HG03108 (cell line): Measurements from ENCODE around the gene UQCRQ.

ENCODE experiments used
- ATAC-seq: cut with Tn5 transposase; IDR thresholded peaks from one replicate; pipeline ENCODE4 v1.9.1; 2021; ENCODE audit warnings: moderate library complexity; ENCODE audit not compliant: unreplicated experiment

Gene UQCRQ

DNA sequence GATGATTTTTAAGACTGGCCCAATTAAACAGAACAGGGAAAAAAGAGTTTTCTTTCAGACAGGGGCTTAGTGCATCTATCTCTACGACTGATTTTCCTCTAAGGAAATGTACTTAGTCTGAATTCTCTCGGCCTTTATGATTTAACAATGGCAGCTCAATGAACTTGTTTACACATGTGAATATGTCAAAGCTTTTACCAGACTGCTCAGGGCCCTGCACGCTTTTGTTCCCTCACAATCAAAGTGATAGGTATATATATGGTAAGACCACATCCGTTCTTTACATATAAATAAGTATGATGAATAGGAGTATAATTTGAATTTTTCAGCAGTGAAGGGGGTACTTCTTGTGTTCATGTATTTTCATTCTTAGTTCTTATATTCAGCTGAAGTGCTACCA lies 34.6 kb downstream of the UQCRQ start:
- ATAC-seq, result no peak

DNA sequence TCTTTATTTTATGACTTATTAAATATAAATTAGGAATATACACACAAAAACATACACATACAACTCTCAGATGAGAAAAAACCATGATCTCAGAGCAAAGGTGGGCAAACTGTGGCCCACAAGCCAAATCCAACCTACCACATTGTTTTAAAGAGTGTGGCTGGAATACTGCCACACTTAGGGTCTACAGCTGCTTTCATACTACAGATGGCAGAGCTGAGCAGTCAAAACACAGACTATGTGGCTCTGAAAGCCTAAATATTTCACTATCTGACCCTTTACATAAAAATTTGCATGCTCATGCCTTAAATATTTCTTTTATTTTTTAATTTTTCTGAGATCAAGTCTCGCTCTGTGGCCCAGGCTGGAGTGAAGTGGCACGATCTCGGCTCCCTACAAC lies 35.3 kb downstream of the UQCRQ start:
- no peak for ATAC-seq

DNA sequence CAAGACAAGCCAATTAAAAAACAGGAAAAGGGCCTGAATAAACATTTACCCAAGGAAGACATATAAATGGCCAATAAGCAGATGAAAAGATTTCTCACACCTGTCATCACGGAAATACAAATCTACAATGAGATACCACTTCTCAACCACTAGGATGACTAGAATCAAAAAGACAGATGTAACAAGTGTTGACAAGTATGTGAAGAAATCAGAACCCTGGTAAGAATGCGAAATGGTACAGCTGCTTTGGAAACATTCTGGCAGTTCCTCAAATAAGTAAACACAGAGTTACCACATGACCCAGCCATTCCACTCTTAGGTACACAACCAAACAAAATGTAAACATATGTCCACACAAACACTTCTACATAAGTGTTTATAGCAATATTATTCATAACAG lies 39.5 kb downstream of the UQCRQ start:
- no peak for ATAC-seq

DNA sequence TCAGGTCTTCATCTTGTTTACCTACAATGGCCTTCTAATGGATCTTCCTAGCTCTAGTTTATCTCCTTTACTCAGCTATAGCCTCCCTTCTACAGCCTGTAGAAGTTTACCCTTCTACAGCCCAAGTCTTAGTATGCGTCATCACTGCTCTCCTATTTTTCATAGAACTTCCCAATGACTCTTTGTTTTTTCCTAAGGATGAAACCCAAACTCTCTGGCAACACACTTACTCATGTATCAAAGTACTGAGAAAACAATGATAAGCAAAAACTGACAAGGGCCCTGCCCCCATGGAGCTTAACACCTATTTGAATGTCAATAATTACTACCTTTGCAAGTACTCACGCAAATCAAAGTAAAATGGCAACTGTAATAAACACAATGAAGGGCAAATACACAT lies 40.7 kb downstream of the UQCRQ start:
- ATAC-seq, result no peak

DNA sequence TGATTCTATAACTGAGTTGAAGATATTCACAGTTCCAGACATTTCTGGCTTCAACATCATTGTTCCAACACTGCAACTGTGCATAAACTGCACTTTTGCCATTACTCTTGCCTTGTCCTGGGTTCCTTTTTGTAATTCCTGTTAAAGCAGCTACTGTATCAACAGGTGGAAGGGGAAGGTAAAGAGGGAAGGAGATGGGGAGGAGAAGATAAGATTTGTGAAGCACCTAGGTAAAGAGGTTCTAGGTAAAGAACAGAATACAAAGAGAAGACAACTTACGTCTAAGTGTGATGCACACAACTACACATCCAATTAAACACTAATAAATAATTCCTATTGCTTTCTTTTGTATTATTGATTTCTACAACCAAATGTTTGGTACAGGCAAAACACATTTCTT lies 43.3 kb downstream of the UQCRQ start:
- ATAC-seq, result no peak

DNA sequence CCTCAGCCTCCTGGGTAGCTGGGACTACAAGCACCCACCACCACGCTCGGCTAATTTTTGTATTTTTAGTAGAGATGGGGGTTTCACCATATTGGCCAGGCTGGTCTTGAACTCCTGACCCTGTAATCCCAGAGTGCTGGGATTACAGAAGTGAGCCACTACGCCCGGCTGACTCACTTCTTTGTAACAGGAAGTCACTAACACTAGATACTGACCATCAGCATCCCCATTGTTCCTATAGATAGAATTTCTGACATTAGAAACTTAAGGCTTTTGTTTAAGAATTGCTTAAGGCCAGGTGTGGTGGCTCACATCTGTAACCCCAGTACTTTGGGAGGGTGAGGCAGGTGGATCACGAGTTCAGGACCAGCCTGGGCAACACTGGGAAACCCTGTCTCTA lies 49.2 kb downstream of the UQCRQ start:
- ATAC-seq, result no peak

DNA sequence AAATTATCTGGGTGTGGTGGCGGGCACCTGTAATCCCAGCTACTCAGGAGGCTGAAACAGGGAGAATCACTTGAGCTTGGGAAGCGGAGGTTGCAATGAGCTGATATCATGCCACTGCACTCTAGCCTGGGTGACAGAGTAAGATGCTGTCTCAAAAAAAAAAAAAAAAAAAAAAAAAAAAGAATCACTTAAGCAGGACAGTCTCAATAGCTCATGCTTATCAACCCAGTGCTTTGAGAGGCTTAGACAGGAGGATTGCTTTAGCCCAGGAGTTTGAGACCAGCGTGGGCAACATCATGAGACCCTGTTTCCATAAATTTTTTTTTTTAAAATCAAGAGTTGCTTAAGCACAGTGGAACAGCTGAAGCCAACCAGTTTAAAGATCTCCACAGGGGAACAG lies 49.6 kb downstream of the UQCRQ start:
- no peak for ATAC-seq
